Tibial artery (tissue), 4 donors: Measurements from ENCODE around the gene WDR37.

ENCODE experiments used
- DNase-seq, 2 donors: peaks; one replicate each; pipeline ENCODE4 v3.0.0-alpha.2; 2019
- H3K27ac ChIP-seq, 2 donors: fragments of 200-600 bp; sonication (generic) in 1 of 2; 1 replicate in 1 of 2; 2 replicates in 1 of 2; pipeline ENCODE4 v1.5.1; 2018 to 2019; ENCODE audit warnings: mild to moderate bottlenecking in 1 of 2
- H3K27me3 ChIP-seq, 2 donors: fragments of 200-600 bp; sonication (generic) in 1 of 2; one replicate each; pipeline versions ENCODE4 v1.5.1 to v1.6.0; 2016 to 2019
- H3K36me3 ChIP-seq, 3 donors: fragments of 200-600 bp; sonication (generic) in 2 of 3; one replicate each; pipeline ENCODE4 v1.5.1; 2016 to 2019; ENCODE audit warnings: mild to moderate bottlenecking in 2 of 3
- H3K4me1 ChIP-seq, 4 donors: fragments of 200-600 bp; sonication (generic) in 2 of 4; 1 replicate in 3 of 4; 2 replicates in 1 of 4; pipeline ENCODE4 v1.5.1; 2016 to 2019
- H3K4me3 ChIP-seq, 2 donors: fragments of 200-600 bp; sonication (generic) in 1 of 2; 1 replicate in 1 of 2; 2 replicates in 1 of 2; pipeline ENCODE4 v1.5.1; 2018 to 2019; ENCODE audit warnings: mild to moderate bottlenecking in 2 of 2
- H3K9me3 ChIP-seq, 3 donors: fragments of 200-600 bp; sonication (generic) in 1 of 3; one replicate each; pipeline ENCODE4 v1.5.1; 2016 to 2019
- intact Hi-C: fragments of 100-400 bp; cut with DNase I; formaldehyde crosslinking; loops from one replicate; pipeline ENCODE4 v1.15.0; 2023; ENCODE audit warnings: low total_unique reads
- TF ChIP-seq, protein P1 (sequence below), 2 experiments: fragments of 200-600 bp in 1 of 2; fragments of 450-650 bp in 1 of 2; IDR thresholded peaks; one replicate each; pipeline ENCODE4 v1.5.1; 2017 to 2019; ENCODE audit warnings: antibody characterized with exemption in 2 of 2, mild to moderate bottlenecking in 1 of 2, moderate library complexity in 1 of 2

Gene WDR37

DNA sequence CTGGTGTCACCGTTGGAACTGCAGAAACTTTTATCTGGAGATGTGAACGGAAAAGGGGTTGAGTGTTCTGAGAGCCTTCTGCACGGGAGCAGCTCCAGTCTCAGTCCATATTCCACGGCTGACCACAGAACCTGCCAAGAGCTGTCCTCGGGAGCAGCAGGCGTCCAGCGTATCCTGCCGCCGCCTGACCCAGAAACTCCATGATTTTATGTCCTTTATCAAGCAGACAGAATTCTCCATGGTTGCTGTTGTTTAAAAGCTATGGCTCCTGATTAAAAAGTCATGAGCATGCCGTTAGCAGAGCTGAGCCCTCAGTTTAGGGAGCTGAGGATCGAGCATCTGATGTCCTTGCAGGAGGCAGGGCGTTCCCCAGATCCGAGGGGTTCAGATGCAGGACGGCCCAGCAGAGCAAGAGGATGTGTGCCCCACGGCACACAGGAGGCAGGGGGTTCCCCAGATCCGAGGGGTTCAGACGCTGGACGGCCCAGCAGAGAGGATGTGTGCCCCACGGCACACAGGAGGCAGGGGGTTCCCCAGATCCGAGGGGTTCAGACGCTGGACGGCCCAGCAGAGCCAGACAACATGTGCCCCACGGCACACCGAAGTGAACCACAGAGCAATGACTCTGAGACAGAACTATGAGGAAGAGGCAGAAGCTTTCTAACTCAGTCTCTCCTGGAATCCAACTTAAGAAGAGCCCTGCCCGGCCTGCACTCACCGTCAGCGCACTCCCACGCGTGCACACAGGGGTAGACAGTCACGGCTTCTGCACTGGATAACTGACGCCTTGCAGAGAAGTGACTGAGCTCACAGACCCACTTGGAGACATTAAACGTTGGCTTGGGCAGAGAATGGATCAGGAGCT lies 96.4 kb downstream of the WDR37 start:
- peak in 1 of 2 donors; percentile 45 for DNase-seq
- no peak overlapping the region for H3K27ac ChIP-seq
- H3K4me3 ChIP-seq: no peak overlapping the region
- intact Hi-C loops: no loop called here
- no peaks in the 10 kb centered on the region for H3K36me3 ChIP-seq
- H3K9me3 ChIP-seq: no peaks in the 10 kb centered on the region
- TF ChIP-seq, protein P1, sequence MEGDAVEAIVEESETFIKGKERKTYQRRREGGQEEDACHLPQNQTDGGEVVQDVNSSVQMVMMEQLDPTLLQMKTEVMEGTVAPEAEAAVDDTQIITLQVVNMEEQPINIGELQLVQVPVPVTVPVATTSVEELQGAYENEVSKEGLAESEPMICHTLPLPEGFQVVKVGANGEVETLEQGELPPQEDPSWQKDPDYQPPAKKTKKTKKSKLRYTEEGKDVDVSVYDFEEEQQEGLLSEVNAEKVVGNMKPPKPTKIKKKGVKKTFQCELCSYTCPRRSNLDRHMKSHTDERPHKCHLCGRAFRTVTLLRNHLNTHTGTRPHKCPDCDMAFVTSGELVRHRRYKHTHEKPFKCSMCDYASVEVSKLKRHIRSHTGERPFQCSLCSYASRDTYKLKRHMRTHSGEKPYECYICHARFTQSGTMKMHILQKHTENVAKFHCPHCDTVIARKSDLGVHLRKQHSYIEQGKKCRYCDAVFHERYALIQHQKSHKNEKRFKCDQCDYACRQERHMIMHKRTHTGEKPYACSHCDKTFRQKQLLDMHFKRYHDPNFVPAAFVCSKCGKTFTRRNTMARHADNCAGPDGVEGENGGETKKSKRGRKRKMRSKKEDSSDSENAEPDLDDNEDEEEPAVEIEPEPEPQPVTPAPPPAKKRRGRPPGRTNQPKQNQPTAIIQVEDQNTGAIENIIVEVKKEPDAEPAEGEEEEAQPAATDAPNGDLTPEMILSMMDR (IDR thresholded peaks at IDR 0.05): no peak
- no peaks in the 10 kb centered on the region for H3K4me1 ChIP-seq
- peaks cover 0 to 6% of the 10 kb centered on the region in 2 donors for H3K27me3 ChIP-seq

DNA sequence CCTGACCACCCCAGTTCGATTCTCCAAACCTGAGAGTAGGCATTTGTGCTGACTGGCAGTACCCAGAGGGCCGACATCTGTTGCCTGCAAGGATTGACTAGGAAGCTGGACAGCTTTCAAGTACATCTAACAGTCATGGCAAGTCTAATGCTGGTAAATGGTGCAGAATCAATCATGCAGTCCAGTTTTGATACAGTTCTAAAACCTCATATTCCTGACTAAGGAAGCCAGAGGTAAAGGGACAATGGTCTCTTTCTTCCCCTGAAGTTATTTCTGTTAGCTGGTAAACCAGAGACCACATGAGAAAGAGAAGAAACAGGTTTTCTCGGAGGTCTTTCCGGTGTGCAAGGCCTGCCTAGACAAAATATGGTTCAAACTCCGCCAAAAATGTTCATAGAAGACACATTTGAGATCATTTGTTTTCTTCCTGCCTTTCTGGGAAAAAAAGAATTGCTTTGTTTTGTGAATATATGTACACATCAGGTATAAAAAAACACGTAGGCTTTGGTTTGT lies 97.1 kb downstream of the WDR37 start:
- intact Hi-C loops: no loop called here
- Histone ChIP-seq H3K4me3 (no peak overlapping the region), H3K27ac (no peak overlapping the region), H3K36me3 (no peaks in the 10 kb centered on the region), H3K4me1 (no peaks in the 10 kb centered on the region), H3K27me3 (peaks cover 0 to 13% of the 10 kb centered on the region in 2 donors), H3K9me3 (no peaks in the 10 kb centered on the region)
- TF ChIP-seq, protein P1 (IDR thresholded peaks at IDR 0.05): no peak
- no peak for DNase-seq

DNA sequence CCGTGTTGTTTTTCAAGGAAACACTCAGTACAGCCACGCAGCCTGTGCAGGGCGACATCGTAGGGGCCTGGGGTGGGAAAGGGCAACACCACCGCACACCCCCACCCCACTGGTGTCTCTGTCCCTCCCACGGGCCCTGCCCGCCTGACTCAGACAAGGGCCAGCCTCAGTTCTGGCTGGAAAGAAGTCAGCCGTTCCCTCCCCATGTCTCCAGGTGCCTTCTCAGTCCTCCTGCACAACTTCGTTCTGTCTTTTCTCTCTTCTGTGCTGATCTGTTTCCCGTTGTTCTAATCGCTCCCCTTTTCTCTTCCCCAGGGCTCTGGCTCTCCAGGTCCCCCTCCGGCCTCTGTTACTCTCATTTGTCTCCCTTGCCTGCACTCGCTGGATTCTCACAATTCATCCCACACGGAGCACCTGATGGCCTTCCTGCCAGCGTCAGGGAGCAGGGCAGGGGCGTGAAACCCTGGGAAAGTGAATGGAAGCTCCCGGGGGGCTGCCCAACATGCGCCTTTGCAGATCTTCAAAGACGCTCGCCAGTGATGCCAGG lies 97.7 kb downstream of the WDR37 start:
- intact Hi-C loops: no loop called here
- DNase-seq: peak in 1 of 2 donors; percentile 23
- no peaks in the 10 kb centered on the region for H3K36me3 ChIP-seq
- no peaks in the 10 kb centered on the region for H3K9me3 ChIP-seq
- H3K27ac ChIP-seq: no peak overlapping the region
- no peaks in the 10 kb centered on the region for H3K4me1 ChIP-seq
- H3K4me3 ChIP-seq: no peak overlapping the region
- TF ChIP-seq, protein P1 (IDR thresholded peaks at IDR 0.05): no peak
- peaks cover 0 to 14% of the 10 kb centered on the region in 2 donors for H3K27me3 ChIP-seq

DNA sequence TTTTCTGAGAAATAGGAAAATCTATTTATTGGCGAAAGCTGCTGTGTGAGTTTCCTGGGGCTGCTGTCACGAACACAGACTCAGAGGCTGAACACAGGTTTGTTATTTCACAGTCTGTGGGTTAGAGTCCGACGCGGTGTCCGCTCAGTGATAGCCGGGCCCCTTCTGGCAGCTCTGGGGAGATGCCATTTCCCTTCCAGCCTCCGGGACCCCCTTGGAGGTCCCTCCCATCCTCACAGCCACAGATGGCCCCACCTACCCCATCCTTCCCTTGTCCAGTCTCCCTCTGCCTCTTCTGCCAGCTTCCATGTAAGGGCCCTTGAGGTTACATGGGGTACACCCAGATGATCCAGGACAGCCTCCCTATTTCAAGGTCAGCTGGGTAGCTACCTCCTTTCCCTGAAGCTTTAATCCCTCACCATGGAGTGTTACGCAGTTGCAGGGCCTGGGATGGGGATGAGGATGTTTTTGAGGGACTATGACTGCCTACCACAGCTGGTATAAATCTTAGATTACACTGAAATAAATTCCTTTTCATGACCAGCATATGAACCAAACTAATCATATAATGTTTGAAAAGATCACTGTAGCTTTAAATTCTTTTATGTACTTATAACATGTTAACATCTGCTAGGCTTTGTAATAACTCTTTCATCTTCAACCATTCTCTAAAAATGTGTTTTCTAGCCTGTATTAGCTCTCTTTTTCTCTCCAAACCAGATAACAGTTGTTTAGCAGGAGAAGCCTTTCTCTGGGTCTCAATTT lies 98.5 kb downstream of the WDR37 start:
- Histone ChIP-seq H3K4me3 (no peak overlapping the region), H3K27ac (no peak overlapping the region), H3K36me3 (no peaks in the 10 kb centered on the region), H3K27me3 (peaks cover 0 to 14% of the 10 kb centered on the region in 2 donors), H3K9me3 (no peaks in the 10 kb centered on the region), H3K4me1 (no peaks in the 10 kb centered on the region)
- TF ChIP-seq, protein P1 (IDR thresholded peaks at IDR 0.05): no peak
- intact Hi-C loops: no loop called here
- DNase-seq: peak in 1 of 2 donors; percentile 32

DNA sequence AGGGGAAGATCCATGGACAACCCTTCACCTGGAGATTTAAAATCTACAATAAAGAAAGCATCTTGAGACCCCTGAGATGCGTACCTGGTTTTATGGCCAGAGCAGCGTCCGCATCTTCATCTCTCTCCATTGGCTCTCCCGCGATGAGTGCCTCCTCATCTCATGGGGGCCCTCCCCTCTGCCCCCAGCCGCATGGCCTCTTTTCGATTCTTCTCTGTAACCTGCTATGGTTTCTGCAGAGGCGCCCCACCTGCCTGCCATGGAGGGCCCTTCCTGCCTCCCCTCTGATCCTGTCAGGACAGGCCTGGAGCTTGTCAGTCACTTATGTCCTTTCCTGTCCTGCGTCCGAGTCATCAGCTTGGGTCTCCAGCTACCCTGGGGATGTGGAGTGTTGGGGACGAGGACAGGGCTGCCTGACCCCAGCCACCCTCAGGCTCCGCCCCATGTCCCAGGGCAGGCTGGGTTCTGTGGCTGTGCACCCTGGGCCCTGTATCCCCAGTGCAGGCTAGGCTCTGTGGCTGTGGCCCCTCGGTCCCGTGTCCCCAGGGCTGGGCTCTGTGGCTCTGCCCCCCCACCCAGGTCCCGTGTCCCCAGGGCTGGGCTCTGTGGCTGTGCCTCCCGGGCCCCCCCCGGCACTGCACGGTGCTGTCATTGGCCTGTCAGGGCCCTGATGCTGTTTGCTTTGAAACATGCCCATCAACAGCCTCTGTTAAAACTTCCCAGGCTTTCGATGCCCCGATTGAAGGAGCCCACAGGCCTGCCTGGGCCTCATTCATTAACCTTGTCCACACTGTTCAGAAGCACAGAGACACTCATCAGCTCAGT lies 99.8 kb downstream of the WDR37 start:
- TF ChIP-seq, protein P1 (IDR thresholded peaks at IDR 0.05): no peak
- peak in 1 of 2 donors; percentile 48 for DNase-seq
- Histone ChIP-seq H3K36me3 (no peaks in the 10 kb centered on the region), H3K4me1 (no peaks in the 10 kb centered on the region), H3K9me3 (no peaks in the 10 kb centered on the region), H3K27me3 (peaks cover 0 to 14% of the 10 kb centered on the region in 2 donors), H3K4me3 (no peak overlapping the region), H3K27ac (no peak overlapping the region)
- intact Hi-C loops: no loop called here
